HG03025 (cell line): ENCODE results near the gene AFF3.

ENCODE experiments used
- ATAC-seq: cut with Tn5 transposase; IDR thresholded peaks from one replicate; pipeline ENCODE4 v1.9.1; 2021; ENCODE audit warnings: mild to moderate bottlenecking, moderate library complexity; ENCODE audit not compliant: unreplicated experiment, low FRiP score

AFF3 gene, protein sequence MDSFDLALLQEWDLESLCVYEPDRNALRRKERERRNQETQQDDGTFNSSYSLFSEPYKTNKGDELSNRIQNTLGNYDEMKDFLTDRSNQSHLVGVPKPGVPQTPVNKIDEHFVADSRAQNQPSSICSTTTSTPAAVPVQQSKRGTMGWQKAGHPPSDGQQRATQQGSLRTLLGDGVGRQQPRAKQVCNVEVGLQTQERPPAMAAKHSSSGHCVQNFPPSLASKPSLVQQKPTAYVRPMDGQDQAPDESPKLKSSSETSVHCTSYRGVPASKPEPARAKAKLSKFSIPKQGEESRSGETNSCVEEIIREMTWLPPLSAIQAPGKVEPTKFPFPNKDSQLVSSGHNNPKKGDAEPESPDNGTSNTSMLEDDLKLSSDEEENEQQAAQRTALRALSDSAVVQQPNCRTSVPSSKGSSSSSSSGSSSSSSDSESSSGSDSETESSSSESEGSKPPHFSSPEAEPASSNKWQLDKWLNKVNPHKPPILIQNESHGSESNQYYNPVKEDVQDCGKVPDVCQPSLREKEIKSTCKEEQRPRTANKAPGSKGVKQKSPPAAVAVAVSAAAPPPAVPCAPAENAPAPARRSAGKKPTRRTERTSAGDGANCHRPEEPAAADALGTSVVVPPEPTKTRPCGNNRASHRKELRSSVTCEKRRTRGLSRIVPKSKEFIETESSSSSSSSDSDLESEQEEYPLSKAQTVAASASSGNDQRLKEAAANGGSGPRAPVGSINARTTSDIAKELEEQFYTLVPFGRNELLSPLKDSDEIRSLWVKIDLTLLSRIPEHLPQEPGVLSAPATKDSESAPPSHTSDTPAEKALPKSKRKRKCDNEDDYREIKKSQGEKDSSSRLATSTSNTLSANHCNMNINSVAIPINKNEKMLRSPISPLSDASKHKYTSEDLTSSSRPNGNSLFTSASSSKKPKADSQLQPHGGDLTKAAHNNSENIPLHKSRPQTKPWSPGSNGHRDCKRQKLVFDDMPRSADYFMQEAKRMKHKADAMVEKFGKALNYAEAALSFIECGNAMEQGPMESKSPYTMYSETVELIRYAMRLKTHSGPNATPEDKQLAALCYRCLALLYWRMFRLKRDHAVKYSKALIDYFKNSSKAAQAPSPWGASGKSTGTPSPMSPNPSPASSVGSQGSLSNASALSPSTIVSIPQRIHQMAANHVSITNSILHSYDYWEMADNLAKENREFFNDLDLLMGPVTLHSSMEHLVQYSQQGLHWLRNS (N-terminal part only)

GRCh38 chr2:100142393-100142792 lies at the start of gene AFF3:
Gene AFF3, minus strand, starts transcription at chr2:100142590. Its CDS starts 38,136 bp downstream, at chr2:100104454.
- peak; percentile 96 for ATAC-seq

DNA sequence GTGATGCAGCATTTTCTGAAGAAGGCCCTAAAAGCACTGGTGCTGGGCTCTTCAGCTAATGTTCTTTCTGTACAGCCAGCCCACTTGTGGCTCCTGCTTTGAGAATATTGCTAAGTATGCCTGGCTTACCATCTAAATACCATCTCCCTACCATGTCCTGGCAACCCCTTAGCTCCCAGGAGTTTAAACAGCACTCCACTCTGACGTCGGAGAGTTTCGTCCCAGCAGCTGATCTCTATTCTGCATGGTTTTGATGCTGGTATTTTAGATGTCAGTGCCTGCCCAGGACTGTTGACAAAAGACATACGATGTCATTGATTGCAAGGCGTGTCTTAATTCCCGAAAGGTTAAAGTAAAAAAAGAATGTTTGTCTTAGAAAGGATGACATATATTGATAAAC lies 47.0 kb upstream of the AFF3 start:
- ATAC-seq, result no peak

DNA sequence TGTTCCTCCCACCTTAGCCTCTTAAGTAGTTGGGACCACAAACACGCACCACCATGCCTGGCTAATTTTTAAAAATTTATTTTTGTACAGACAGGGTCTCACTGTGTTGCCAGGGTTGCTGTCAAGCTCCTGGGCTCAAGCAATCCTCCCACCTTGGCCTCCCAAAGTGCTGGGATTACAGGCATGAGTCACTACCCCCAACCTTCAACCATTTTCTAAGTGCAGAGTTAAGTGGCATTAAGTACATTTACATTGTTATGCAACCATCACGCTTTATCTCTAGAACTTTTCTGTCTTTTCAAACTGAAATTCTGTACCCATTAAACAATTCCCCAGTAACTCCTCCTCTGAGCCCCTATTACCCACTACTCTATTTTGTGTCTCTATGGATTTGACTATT lies 45.9 kb upstream of the AFF3 start:
- ATAC-seq, result no peak

GRCh38 chr2:100186126-100186525 lies 43.7 kb upstream of the AFF3 start:
- ATAC-seq, result no peak

DNA sequence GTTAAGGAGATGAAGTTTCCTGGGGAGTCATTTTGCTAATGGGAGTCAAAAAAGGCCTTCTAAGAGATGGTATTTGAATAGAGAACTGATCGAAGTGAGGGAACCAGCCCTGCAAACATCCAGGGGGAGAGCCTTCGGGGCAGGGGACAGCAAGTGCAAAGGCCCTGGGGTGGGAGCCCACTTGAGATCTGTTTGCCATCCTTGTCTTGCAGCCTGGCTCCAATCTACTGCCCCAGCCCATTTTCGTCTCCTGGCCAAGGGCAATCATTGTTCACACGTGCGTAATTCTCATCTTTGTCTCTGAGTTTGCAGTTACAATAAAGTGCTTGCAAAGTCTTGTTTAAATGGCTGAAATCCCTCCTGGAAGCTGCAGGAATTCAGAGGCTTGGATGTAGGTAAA lies 43.1 kb upstream of the AFF3 start:
- ATAC-seq, result no peak

DNA sequence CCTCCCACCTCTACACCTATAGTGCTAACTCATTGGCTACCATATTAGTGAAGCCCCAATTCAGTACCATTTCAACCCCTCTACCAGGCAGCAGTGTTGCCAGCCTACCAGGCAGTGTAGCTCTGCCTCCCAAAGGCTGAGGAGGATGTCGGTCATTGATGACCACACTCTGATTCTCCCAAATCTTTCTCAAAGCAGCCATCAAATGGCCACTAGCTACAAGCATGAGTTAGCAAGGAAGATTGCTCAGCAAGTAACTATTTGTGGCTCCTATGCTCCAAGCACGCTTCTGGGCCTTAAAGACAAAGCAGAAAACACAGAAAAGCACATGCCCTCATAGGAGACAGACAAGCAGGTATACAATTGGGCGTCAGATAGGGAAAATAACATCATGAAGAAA lies 42.7 kb upstream of the AFF3 start:
- no peak for ATAC-seq

DNA sequence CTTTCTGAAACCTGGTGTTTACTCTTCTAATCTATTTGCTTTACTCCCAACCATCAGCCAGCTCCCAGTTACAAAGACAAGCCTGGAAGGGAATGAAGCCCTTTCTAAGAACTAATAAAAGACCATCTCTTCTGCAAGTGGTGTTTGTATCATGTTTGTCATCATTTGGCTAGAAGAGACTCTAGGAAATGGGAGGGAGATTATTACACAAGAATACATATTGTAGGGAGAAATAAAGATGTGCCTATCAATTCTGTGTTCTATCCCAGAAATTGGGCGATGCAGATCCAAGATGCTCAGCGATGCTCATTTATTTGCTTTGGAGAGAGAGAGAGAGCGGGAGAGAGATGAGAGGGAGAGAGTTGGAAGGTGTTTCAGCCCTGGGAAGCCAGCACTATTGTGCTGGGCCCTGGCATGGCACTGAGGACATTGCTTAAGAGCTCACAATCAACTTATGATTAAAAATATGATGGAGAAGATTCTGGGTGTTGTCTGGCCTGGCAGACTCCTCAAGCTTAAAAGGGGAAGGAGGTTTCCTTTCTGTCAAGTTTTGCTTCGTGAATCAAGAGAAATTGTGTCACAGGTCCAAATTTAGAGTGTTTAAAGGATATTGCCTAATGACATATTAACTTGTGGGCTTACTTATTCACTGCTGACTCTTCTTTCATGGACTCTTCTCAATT lies 41.8 kb upstream of the AFF3 start:
- ATAC-seq, result no peak

DNA sequence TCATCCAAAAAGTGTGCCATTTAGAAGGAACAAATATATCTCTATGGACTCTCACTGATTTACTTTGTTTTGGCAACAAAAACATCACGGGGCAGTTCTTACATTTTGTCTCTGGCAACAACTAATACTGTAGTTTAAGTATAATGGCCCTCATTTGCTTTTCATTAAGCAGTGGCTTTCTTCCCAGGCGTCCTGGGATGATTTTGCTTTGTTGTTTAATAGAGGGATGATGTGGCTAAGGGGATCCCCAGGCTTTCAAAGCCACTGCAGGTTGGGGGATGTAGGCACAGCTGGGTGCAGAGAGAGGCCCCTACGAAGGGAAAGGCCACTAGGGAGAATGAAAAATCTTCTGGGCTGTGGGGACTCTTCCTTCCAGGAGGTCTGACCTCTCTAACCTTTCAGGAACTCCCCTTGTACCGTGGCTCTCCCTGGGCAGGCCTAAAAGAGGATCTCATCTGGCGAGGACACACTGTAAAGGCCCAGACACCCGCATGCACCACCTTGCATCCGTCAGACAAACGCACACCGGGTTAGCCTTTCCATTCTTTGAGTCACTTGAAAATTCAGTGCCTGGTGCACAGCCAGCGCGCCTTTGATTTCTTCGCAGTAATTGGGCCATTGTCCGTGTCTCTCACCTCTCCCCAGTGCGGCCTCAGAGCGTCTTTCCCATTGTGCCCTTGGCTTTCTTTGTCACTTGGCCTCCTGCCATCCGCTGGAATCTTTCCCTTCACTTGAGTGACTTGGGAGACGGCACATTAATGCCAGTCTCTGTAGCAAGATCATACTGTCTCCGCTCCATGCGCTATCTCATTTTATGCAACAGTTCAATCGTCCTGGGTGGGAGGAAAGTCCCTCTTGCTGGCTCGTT lies 40.3 kb upstream of the AFF3 start:
- ATAC-seq, result no peak

GRCh38 chr2:100180503-100180902 lies 38.1 kb upstream of the AFF3 start:
- no peak for ATAC-seq

DNA sequence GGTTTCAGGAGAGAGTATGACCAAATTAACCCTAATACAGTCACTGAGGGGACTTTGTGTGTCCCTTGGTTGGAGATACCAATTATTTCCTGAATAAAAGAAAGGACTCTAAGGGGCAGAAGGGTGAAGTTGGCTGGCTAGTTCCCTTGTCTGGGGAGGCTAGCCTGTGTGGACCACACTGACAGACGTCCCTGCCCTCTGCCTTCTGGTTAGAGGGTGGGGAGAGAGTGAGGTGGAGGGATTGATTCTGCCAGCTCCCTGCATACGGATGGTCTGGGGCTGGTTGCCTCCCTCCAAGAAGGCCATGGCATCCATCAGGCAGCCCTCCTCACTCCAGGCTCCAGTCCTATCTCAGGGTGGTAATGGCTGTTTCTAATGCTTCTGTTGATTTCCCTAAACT lies 37.4 kb upstream of the AFF3 start:
- ATAC-seq, result no peak

DNA sequence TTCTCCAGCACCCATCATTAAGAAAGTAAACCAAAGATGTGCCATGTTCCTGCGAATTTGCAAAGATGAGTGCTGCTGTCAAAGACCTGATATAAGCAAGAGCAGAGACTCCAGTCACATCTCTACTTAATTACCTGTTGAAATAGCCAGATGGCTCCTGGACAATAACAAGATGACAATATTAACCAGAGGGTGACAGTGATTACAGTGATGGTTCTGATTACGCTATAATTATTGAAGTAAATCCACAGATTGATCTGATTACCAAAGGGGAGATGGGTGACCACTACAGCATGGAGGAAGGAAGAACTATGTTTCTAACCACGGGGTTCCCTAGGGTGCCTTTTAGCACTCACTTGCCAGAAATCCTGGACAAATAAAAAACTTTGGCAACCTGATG lies 36.5 kb upstream of the AFF3 start:
- no peak for ATAC-seq

DNA sequence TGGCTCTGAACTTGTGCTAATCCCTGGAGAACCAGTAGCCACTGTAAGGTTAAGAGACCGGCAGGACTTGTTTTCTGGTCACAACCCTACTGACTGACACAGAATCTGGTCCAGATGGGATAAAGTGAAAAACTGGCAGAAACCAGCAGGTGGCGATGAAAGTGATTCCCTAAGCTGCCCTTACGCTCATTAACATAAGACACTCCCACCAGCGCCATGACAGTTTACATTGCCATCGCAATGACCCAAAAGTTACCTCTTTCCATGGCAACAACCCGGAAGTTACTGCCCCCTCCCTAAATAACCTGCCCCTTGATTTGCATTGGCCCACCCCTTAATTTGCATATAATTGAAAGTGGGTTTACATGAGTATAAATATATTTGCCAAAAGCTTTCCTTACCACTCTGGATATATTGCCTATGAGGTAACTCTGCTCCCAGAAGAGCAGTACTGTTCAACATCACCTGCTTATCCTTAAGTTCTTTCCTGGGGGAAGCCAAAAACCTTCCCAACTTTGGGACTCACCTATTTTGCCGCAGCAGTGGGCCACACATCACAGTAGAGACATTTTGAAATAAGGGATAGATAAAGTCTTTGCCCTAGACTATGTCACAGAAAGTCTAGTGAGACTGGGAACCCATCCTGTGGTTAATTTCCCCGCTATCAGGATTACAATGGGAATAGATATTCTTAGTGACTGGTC lies 35.8 kb upstream of the AFF3 start:
- no peak for ATAC-seq

DNA sequence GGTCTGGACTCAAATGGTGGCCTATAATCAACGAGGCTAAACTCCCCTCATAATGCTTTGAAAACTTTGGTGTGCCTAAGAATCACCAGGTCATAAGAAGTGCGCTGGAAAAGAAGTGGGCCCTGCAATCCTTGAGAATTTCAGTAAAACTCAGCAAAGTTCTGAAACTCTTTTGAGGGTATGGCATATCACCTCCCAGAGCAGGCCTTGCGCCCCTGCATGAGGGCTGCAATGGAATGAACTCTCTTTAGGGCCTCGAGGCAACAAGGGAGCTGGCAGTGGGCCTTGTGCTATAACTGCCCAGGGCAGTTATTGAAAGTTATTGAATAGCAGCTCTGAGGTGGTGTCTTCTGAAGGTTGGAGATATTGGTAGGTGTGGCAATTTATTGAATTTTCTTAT lies 34.5 kb upstream of the AFF3 start:
- no peak for ATAC-seq

GRCh38 chr2:100174026-100174431 lies 31.6 kb upstream of the AFF3 start:
- no peak for ATAC-seq

DNA sequence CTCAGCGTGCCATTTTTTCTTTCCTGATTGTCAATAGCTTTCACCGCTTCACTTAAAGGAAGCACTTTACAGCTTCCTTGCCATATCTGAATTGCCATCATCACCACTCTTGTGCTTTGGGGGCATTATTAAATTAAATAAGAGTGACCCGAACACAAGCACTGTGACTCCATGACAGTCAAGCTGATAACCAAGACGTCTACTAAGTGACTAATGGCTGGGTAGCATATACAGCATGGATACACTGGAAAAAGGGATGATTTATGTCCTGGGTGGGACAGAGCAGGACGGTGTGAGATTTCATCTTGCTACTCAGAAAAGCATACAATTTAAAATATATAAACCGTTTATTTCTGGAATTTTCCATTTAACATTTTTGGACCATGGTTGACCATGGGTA lies 24.3 kb upstream of the AFF3 start:
- ATAC-seq, result no peak

GRCh38 chr2:100163605-100164004 lies 21.2 kb upstream of the AFF3 start:
- ATAC-seq, result no peak

GRCh38 chr2:100161945-100162620 lies 19.7 kb upstream of the AFF3 start:
- ATAC-seq, result no peak

- no peak for ATAC-seq
Measured at GRCh38 chr2:100160396-100160795, 18.0 kb upstream of the AFF3 start.
